Neural cell (in vitro differentiated cells): ENCODE results near the gene SPINK2. TPM values are rescaled to one million over a fixed set of nuclear protein-coding genes. Genes with fewer than 3 reads are reported as not detected.

Source experiments
- H2AFZ ChIP-seq: fragments of 200-600, 300-800 bp; sonication (generic), shearing (Covaris generic); 2 replicates; pipeline ENCODE4 v1.6.0; 2014; ENCODE audit warnings: low read depth, mild to moderate bottlenecking, antibody characterized with exemption, low read length, moderate library complexity
- H3F3A ChIP-seq: fragments of 200-600 bp; shearing (Covaris generic); 2 replicates; pipeline ENCODE4 v1.6.1; 2016; ENCODE audit warnings: mild to moderate bottlenecking, moderate library complexity, mixed read lengths, antibody characterized with exemption, low read length; ENCODE audit not compliant: insufficient read depth, poor library complexity, severe bottlenecking
- H3K27ac ChIP-seq: fragments of 200-600, 300-800 bp; sonication (generic), shearing (Covaris generic); 2 replicates; pipeline ENCODE4 v1.5.1; 2014; ENCODE audit warnings: mild to moderate bottlenecking, low read length, moderate library complexity
- H3K27me3 ChIP-seq: fragments of 300-800, 200-600 bp; sonication (generic), shearing (Covaris generic); 2 replicates; pipeline ENCODE4 v1.6.0; 2014; ENCODE audit warnings: mild to moderate bottlenecking, low read depth, low read length, moderate library complexity; ENCODE audit not compliant: insufficient read depth
- H3K36me3 ChIP-seq: fragments of 300-800, 200-600 bp; sonication (generic), shearing (Covaris generic); 2 replicates; pipeline ENCODE4 v1.5.1; 2014; ENCODE audit warnings: mild to moderate bottlenecking, antibody characterized with exemption, low read length, moderate library complexity; ENCODE audit not compliant: insufficient read depth
- H3K4me2 ChIP-seq: fragments of 300-800, 200-600 bp; sonication (generic), shearing (Covaris generic); 2 replicates; pipeline ENCODE4 v1.6.0; 2014; ENCODE audit warnings: mild to moderate bottlenecking, low read length
- H3K4me3 ChIP-seq: fragments of 300-800, 200-600 bp; sonication (generic), shearing (Covaris generic); 2 replicates; pipeline ENCODE4 v1.5.1; 2014; ENCODE audit warnings: mild to moderate bottlenecking, low read length, moderate library complexity
- H3K79me2 ChIP-seq: fragments of 200-600 bp; shearing (Covaris generic); replicated peaks from 2 replicates; pipeline ENCODE4 v1.6.0; 2014; ENCODE audit warnings: mild to moderate bottlenecking, low read length, moderate library complexity; ENCODE audit not compliant: insufficient read depth
- H3K9ac ChIP-seq: fragments of 300-800, 200-600 bp; sonication (generic), shearing (Covaris generic); 2 replicates; pipeline ENCODE4 v1.6.1; 2016; ENCODE audit warnings: mild to moderate bottlenecking, low read length, mixed read lengths
- H3K9me2 ChIP-seq: fragments of 200-600 bp; shearing (Covaris generic); 2 replicates; pipeline ENCODE4 v1.6.1; 2016; ENCODE audit warnings: mild to moderate bottlenecking, low read length, mixed read lengths; ENCODE audit not compliant: insufficient read depth
- H3K9me3 ChIP-seq: fragments of 200-600, 300-800 bp; sonication (generic), shearing (Covaris generic); 2 replicates; pipeline ENCODE4 v1.6.1; 2016; ENCODE audit warnings: mild to moderate bottlenecking, mixed run types, low read length, moderate library complexity, mixed read lengths
- H4K20me1 ChIP-seq: fragments of 200-600 bp; shearing (Covaris generic); 2 replicates; pipeline ENCODE4 v1.6.1; 2016; ENCODE audit warnings: mild to moderate bottlenecking, mixed run types; ENCODE audit not compliant: insufficient read depth
- CTCF ChIP-seq: fragments of 450-650 bp; IDR thresholded peaks from 2 replicates; pipeline ENCODE4 v1.5.1; 2014; ENCODE audit warnings: antibody characterized with exemption, mild to moderate bottlenecking, moderate library complexity; ENCODE audit not compliant: poor library complexity, severe bottlenecking
- EP300 ChIP-seq: fragments of 450-650 bp; conservative IDR thresholded peaks from 2 replicates; pipeline ENCODE4 v1.6.1; 2014; ENCODE audit warnings: antibody characterized with exemption, mild to moderate bottlenecking, moderate library complexity; ENCODE audit not compliant: poor library complexity, severe bottlenecking
- EZH2 ChIP-seq: fragments of 200-600, 300-800 bp; shearing (Covaris generic), sonication (generic); IDR thresholded peaks from 2 replicates; pipeline ENCODE4 v1.6.1; 2014; ENCODE audit warnings: antibody characterized with exemption, low read length, borderline replicate concordance, mild to moderate bottlenecking; ENCODE audit not compliant: insufficient read depth, poor library complexity, severe bottlenecking
- MXI1 ChIP-seq: fragments of 450-650 bp; conservative IDR thresholded peaks from 2 replicates; pipeline ENCODE4 v1.6.1; 2014; ENCODE audit warnings: antibody characterized with exemption, mild to moderate bottlenecking; ENCODE audit not compliant: poor library complexity, severe bottlenecking
- POLR2AphosphoS5 ChIP-seq: IDR thresholded peaks from 2 replicates; pipeline ENCODE4 v1.6.1; 2012
- RAD21 ChIP-seq: fragments of 450-650 bp; conservative IDR thresholded peaks from 2 replicates; pipeline ENCODE4 v1.6.1; 2014; ENCODE audit warnings: antibody characterized with exemption, mild to moderate bottlenecking, moderate library complexity
- REST ChIP-seq: IDR thresholded peaks from 2 replicates; pipeline ENCODE4 v1.6.1; 2012; ENCODE audit warnings: borderline replicate concordance
- SMC3 ChIP-seq: fragments of 450-650 bp; conservative IDR thresholded peaks from 2 replicates; pipeline ENCODE4 v1.6.1; 2014; ENCODE audit warnings: antibody characterized with exemption, mild to moderate bottlenecking, moderate library complexity; ENCODE audit not compliant: poor library complexity
- TAF1 ChIP-seq: IDR thresholded peaks from 2 replicates; pipeline ENCODE4 v1.6.1; 2012; ENCODE audit warnings: low read depth
- polyA plus RNA-seq: library from polyadenylated mRNA; depleted of rRNA; stranded (reverse); fragments of >200 nt; gene quantifications from 2 replicates; pipeline ENCODE4 v1.2.3, GENCODE V29; 2014

SPINK2 gene
- polyA plus RNA-seq, 1 donor from 2014 or later: 1.4 TPM

GRCh38 chr4:56804551-56804950 lies 16.9 kb downstream of the SPINK2 start:
- Histone ChIP-seq H3K4me3 (no peak overlapping the region), H3K9me2 (no peaks in the 10 kb centered on the region), H2AFZ (no peak overlapping the region), H3K27me3 (no peaks in the 10 kb centered on the region), H3F3A (no peaks in the 10 kb centered on the region), H3K9ac (no peak overlapping the region), H3K36me3 (no peaks in the 10 kb centered on the region), H3K27ac (no peak overlapping the region), H3K4me2 (no peak overlapping the region), H4K20me1 (no peaks in the 10 kb centered on the region), H3K79me2 (no peaks in the 10 kb centered on the region), H3K9me3 (no peaks in the 10 kb centered on the region)
- TF ChIP-seq POLR2AphosphoS5 (no peak), SMC3 (no peak), TAF1 (no peak), EP300 (no peak)

- Histone ChIP-seq H3K27me3 (no peaks in the 10 kb centered on the region), H2AFZ (no peak overlapping the region), H3K79me2 (no peaks in the 10 kb centered on the region), H3K27ac (no peak overlapping the region), H3K9ac (no peak overlapping the region), H3K9me2 (no peaks in the 10 kb centered on the region), H3K36me3 (no peaks in the 10 kb centered on the region), H3K4me2 (no peak overlapping the region), H3F3A (no peaks in the 10 kb centered on the region), H3K4me3 (no peak overlapping the region), H4K20me1 (no peaks in the 10 kb centered on the region), H3K9me3 (no peaks in the 10 kb centered on the region)
- no peak for TF ChIP-seq CTCF
- TF ChIP-seq REST: no peak
- no peak for TF ChIP-seq RAD21
- TF ChIP-seq TAF1: no peak
- TF ChIP-seq EZH2: no peak
- no peak for TF ChIP-seq SMC3
- TF ChIP-seq EP300: no peak
- no peak for TF ChIP-seq MXI1
- no peak for TF ChIP-seq POLR2AphosphoS5
These were observed 18.0 kb downstream of the SPINK2 start for GRCh38 chr4:56803471-56803870.
